ENCODE data around the gene BUD23. TPM values are rescaled to one million over a fixed set of nuclear protein-coding genes. Genes with fewer than 3 reads are reported as not detected.

Gene BUD23
- total RNA-seq, 1 experiment from 2014 or later = 78.1 TPM

GRCh38 chr7:73717991-73718405, 34.6 kb downstream of the BUD23 start:
- H2AK5ac ChIP-seq (ENCODE audit: insufficient read length, low read length) = no peak overlapping the region
- H3K23me2 ChIP-seq (ENCODE audit: insufficient read length, low read depth, low read length, poor library complexity, severe bottlenecking) = peaks cover 9% of the 10 kb centered on the region
- no peak overlapping the region for H4K91ac ChIP-seq (ENCODE audit: insufficient read length, low read depth, low read length)
- no peaks in the 10 kb centered on the region for H3K9me3 ChIP-seq (ENCODE audit: control insufficient read depth, low read depth, low read length)
- no peak overlapping the region for H2BK120ac ChIP-seq (ENCODE audit: low read depth, low read length, poor library complexity, severe bottlenecking)
- no peak overlapping the region for H3K27ac Mint-ChIP-seq
- H3K4me2 ChIP-seq (ENCODE audit: insufficient read depth, insufficient read length, low read length) = no peak overlapping the region
- peaks cover 3% of the 10 kb centered on the region; the same call in 1 of the 2 replicates for H3K27me3 ChIP-seq (ENCODE audit: insufficient read depth, low read length)
- H3K27me3 Mint-ChIP-seq (ENCODE audit: low read depth) = peaks cover 38% of the 10 kb centered on the region
- no peaks in the 10 kb centered on the region for H4K20me1 ChIP-seq (ENCODE audit: control insufficient read depth, insufficient read depth, insufficient read length)
- no peak overlapping the region for H3K4ac ChIP-seq (ENCODE audit: low read depth, low read length)
- no peaks in the 10 kb centered on the region for H3K4me1 ChIP-seq (ENCODE audit: insufficient read depth, low read length)
- H3K79me1 ChIP-seq (ENCODE audit: insufficient read depth, low read depth, low read length, poor library complexity, severe bottlenecking) = no peaks in the 10 kb centered on the region
- H2BK12ac ChIP-seq (ENCODE audit: insufficient read length, low read depth, low read length) = no peak overlapping the region
- H2BK15ac ChIP-seq (ENCODE audit: low read depth, low read length) = no peak overlapping the region
- H3K27ac ChIP-seq (ENCODE audit: insufficient read length, low read depth, low read length) = no peak overlapping the region
- no peak overlapping the region for H3K9ac ChIP-seq (ENCODE audit: extremely low read depth, insufficient read length, low read length)
- no peak overlapping the region for H3K56ac ChIP-seq (ENCODE audit: insufficient read length, low read depth, low read length)
- WGBS (ENCODE audit: extremely low coverage, insufficient read length, low lambda C conversion rate) = no CpG with 5 or more reads among the region's 10 CpGs
- H3K9me3 Mint-ChIP-seq = no peaks in the 10 kb centered on the region; a peak in 1 of 5 replicates
- no peak overlapping the region for H4K8ac ChIP-seq (replicated peaks; ENCODE audit: insufficient read length, low read depth, low read length)
- no peak overlapping the region for H4K5ac ChIP-seq (ENCODE audit: insufficient read length, low read depth, low read length)
- H3K79me2 ChIP-seq (ENCODE audit: insufficient read depth, low read length) = no peaks in the 10 kb centered on the region
- no peak overlapping the region for H2BK5ac ChIP-seq (ENCODE audit: insufficient read length, low read length)
- peaks cover 0 to 2% (median 0%) of the 10 kb centered on the region in 3 experiments; a peak in 2 of 7 replicates for H3K36me3 Mint-ChIP-seq (ENCODE audit: insufficient read depth in 1 of 3, low read depth in 3 of 3)
- no peak overlapping the region for H3K14ac ChIP-seq (ENCODE audit: insufficient read depth, low read length)
- no peak for DNase-seq
- H3T11ph ChIP-seq (ENCODE audit: low read length) = no peak overlapping the region
- no peak overlapping the region for H2AFZ ChIP-seq (ENCODE audit: low read length)
- peaks cover 0 to 7% of the 10 kb centered on the region in 2 experiments; a peak in 2 of 4 replicates for H3K4me1 Mint-ChIP-seq
- no peak overlapping the region for H2BK20ac ChIP-seq (ENCODE audit: low read depth, low read length, poor library complexity, severe bottlenecking)
- no peak overlapping the region for H3K23ac ChIP-seq (ENCODE audit: insufficient read length, low read depth, low read length)
- TF ChIP-seq CTCF (conservative IDR thresholded peaks at IDR 0.05) = no peak
- peak overlapping the region; percentile 58 to 66; a peak in 4 of 5 replicates for H3K4me3 Mint-ChIP-seq
- H3K18ac ChIP-seq (ENCODE audit: insufficient read length, low read depth, low read length) = no peak overlapping the region
